NCI-H2081 (cell line): ENCODE results near the gene XDH.

ENCODE experiments used
- DNase-seq, 2 experiments: peaks; one replicate each; lab custom pipeline; 2025; lab: John Stamatoyannopoulos, UW

XDH gene

DNA sequence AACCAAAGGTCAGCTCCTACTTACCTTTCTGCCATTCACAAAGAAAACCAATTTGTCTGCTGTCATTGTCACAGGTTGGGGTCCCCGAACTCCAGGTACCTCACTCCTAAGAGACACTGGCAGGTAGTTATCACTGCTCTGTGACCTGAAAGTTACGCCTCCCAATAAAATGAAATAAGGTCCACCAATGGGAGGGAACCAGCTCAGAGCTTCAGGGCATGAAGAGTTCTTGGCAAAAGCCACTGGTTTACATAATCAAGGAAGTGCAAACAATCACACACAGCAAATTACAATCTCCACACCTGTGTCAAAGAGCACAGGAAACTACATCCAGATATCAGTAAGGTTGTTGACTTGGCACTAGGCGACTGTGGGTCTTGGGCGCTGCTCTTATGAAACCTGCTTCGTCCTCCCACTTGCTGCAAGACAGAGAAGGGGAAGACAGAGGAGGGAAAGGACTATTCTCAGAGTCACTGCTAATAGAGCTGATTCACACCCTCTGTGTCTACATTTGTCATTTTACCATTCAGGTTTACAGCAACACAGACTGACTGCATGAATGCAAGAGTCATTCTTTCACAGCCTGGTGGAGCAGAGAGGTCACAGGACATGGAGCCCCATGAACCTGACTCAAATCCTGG, at the start of gene XDH:
TSS of gene XDH (minus strand) at position 142 of the 641 bp plus-strand sequence. CDS start at position 66, 76 bp downstream.
- DNase-seq = peak; percentile 67 to 93

DNA sequence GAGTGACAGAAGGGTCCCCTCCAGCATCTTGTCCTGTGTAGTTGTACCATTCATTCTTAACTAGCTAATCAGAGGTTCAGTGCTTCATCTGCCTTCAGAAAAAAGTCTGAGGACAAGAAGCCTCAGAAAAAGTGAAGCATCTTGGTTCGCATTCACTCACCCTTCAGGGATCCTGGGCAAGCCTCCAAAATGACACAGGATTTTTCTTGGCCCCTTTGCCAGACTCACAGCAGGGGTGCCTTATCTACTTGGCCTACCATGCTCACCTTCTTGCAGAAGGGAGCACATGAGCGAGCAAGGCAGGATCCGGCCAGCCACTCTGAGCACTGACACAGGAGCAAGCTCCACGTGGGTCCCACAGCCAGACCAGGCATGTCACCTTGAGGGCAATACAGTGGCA, 43.1 kb upstream of the XDH start:
- no peak for DNase-seq

GRCh38 chr2:31446848-31447247, 32.3 kb upstream of the XDH start:
- no peak for DNase-seq

DNA sequence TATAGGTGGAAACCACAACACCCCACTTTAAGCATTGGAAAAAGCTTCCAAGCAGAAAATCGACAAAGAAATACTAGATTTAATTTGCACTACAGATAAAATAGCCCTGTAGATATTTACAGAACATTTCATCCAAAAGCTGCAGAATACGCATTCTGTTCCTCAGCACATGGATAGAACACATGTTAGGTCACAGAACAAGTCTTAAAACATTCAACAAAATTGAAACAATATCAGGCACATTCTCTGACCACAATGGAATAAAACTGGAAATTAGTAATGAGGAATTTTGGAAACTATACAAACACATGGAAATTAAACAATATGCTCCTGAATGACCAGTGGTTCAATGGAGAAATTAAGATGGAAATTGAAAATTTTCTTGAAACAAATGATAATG, 27.8 kb upstream of the XDH start:
- no peak for DNase-seq

DNA sequence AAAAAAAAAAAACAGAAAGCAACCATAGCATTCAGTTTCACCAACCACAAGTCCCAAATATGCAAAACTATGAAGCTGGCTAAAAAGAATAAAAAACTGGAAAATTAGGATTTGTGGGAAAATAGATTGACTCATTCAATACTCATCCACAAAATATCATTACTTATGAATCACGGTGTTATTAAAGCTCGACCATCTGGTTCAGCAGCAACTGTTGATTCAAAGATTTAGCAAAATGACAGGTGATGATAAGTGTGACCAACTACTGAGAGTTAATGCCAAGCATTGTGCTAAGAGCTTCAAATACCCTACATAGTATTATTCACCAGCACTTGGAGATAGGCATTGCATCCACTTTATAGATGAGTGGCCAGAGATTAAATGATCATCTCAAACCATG, 26.2 kb upstream of the XDH start:
- DNase-seq = no peak

DNA sequence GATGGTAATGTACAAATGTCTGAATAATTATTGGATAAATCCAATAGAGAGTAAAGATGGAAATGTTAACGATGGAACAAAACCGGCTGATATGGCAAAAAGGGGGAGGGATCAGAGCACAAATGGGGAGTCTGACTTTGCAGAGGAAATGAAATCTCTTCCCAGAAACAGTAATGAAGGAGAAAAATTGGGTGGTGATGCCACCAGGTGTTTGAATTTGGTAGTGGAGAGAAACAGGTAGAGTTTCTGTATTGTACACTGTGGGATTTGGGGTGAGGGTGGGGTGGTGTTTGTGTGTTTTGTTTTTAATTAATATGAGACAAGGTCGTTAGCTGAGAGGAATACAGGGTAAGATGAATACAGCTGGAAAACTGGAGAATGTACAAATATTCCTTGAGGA, 20.4 kb upstream of the XDH start:
- DNase-seq = peak in 1 of 2 experiments; percentile 22

- no peak for DNase-seq
Measured at GRCh38 chr2:31433541-31433940, 19.0 kb upstream of the XDH start.

- DNase-seq = no peak
Measured at GRCh38 chr2:31430439-31431165, 16.1 kb upstream of the XDH start.

DNA sequence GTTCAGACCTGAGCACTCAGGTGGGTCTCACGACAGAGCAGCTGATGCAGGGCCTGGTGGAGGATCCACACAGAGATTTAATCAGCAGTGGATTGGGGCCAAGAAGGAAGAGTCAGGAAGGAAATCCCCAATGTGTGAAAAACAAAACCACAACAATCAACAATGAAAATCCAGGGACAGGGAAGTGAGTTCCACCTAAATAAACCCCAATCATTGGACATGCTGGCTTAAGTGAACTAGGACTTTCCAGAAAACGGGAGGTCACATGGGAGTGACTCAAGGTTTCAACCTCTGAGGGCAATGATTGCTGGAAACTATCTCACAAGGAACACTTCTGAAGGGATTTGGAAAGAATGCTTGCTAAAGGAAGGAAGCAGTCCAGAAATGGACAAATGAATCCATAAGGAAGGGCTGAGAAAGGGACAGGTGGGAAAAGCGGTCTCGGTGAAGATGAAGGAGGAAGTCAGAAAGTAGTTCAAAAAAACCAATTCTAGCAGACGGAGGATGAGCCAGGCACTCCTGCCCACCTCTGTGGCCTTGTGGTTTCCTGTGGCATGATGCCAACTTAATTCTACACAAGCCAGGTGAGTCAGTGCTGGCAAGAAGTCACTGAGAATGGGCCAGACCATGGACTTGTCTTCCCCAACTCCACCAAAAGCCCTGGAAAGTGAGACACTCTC, 15.4 kb upstream of the XDH start:
- no peak for DNase-seq

DNA sequence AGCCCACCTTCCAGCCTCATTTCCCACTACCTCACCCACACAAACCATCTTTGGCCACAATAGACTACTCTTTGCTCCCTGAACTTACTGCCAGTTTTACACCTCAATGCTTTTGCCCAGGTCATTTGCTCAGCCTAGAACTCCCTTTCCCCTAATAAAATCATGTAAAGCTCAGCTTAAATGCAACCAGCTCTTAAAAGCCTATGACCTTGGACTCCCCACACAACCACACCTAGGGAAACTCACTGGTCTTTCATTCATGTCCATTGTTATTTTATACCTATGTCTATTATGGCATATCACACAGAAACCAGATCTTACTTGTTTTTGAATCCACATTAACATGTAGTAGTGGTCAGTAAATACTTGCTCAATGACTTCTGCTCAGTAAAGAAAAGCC, 14.5 kb upstream of the XDH start:
- DNase-seq = no peak

DNA sequence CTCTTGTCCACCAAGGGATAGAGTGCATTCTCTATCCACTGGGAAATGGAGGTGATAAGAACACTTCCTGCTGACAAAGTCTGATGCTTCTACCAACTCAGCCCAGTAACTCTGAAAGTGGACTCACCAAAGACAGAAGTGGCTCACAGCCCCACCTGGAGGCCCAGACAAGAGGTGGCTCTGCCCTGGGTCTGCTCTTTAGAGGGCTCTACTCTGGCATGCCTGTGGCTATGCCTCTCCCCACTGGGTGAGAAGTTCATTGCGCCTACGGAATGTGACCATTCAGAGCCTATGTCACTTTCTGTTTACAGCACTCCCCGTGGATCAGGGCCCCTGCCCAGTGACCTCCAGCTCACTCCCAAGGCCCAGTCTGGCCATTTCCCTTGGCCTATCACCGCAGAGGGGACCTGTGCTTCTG, 13.5 kb upstream of the XDH start:
- no peak for DNase-seq

- DNase-seq = no peak
Measured at GRCh38 chr2:31426096-31426495, 11.6 kb upstream of the XDH start.

DNA sequence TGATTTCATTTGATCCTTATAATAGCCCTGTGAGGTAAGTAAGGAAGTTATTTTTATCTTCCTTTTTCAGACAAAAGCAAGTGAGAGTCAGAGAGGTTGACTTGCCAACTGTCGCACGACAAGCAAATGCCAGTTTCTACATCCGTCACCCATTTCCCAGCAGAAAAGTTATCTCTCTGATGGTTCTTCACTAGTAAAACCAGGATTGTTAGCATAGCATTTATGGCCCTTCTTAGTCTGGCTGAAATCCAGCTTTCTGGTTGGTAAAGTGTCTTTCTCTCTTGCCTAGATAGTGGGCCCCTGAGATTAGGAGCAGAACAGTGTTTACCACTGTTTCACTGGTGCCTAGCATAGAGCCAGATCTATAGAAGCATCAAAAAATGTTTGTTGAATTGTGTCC, 7.1 kb upstream of the XDH start:
- DNase-seq = no peak

- DNase-seq = no peak
Measured at GRCh38 chr2:31420936-31421335, 6.4 kb upstream of the XDH start.

GRCh38 chr2:31419386-31419785, 4.8 kb upstream of the XDH start:
- DNase-seq = no peak

DNA sequence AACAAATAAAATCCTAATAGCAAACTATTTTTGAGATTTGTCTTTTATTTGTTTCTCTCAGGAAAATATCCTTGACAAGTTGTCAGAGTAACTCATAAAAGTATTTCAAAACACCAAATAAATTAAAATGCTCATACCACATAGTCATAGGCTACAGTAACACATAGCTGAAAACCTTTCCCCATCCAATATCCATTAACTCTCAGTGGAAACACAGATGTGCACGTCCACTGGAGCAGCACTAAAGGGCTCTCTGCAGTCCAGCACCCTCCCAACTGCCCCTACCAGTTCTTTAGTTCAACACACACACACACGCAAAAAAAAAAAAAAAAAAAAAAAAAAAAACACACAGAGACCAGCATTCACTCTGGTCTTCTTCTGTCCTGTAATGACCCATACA, 879 bp upstream of the XDH start:
- DNase-seq = no peak

DNA sequence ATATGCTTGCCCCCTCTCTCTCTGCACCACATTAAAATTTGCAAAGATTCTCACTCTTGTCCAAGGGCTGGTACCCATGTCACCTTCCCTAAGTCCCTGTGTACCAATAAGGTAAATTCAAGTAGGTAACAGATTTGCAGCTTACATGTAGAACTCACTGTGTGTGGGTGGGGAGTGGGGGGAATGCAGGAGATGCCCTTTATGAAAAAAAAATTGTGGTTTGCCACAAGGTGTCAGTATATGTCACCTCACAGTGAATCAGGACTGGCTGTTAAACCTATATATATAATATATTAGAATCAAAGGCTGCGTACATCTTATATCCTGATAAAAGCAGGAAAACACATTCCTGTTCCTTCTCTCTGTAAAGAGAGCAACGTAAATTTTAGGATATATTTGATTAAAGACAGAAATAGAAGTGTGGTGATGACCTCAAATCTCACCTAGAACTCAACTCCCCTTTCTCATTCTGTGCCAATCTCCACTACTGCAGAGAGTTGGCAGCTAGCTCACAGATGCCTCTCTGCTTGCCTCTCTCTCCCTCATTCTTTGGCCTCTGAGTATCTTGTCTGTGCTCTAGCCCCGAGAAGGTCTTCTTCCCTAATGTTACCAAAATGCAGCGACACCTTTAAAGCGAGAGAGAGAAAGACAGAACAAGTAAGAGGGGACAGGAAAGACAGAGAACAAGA, 536 bp downstream of the XDH start:
- peak in 1 of 2 experiments; percentile 11 for DNase-seq

GRCh38 chr2:31413025-31413424, 1.5 kb downstream of the XDH start:
- no peak for DNase-seq

- no peak for DNase-seq
Measured at GRCh38 chr2:31411771-31412170, 2.8 kb downstream of the XDH start.

DNA sequence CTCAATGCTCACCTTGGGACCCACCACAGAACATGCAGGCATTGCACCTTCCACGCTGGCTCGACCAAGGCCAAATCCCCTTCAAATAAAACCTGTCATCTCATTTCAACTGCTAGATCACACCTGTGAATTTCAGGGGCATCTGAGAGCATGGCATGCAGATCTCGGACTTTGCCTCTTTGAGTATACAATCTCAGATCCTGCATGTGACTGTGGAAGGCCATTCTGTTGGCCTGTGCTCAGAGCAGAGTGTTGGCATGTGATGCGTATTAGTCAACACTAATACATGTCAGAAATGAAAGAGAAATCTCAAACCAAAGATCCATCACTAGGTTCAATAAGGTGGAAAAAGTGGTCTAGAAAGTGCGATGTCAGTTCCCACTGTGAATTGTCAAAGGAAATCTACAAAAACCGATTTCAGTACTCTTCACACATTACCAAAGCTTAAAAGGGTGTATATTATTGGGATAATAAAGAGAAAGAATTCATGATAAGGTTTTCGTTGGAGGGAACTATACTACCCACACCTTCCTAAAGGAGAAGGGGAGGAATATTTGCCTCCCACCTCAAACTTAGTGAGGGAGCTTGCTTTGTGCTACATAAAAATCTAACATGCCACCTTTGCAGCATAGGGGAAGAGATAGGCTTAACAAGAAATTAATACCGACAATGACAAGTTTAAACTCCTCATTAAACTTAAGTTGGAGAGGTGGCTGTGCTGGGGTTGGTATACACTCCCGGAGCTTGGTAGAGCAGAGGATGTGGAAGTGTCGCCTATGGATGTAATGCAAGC, 7.8 kb downstream of the XDH start:
- DNase-seq = no peak

DNA sequence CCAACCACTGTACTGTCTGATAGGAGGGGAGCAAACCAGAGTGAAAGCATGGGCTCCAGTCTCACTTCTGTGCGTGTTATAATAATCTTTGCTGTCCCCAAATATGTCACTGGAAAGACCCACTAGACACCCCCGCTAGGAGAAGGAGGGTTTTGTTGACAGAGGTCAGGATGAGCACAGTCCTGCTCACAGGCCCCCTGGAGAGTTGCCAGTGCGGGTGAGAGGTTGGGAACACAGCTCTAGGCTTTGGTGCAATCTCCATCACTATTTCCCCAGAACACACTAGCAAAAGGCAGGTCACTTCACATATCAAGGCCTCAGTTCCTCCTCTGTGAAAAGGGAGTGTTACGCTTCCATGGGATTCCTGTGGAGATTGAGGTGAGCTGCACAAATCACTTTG, 9.7 kb downstream of the XDH start:
- DNase-seq = no peak

DNA sequence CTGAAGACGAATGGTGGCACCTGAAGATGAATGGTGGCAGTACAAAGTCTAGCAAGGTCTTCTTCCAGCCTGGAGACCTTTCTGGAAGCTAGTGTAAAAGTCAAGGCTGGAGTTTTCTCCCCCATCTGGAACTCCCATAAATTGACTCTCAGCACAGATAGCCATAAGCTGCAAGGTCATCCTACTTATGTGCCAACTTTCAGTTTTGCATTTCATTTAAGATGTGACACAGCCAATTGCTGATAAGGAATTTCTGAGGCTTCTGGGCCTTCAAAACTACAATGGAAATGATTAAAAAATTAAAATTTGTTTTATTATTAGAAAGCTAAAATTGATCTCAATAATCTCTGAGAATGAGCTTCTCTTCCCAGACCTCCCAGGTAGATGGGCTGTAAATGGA, 10.2 kb downstream of the XDH start:
- DNase-seq = no peak
